HEK293 (cell line): ENCODE data around the gene EML4.
A peak's percentile ranks its signal among the peaks of the same experiment; 100 is the strongest.

Experiments used
- CTCF ChIA-PET: fragments of 350-600 bp; formaldehyde crosslinking; extraction: SDS; loops from one replicate; lab custom pipeline; 2021; ENCODE audit warnings: antibody characterized with exemption; lab: Yijun Ruan, JAX
- POLR2A ChIA-PET: fragments of 300-600 bp; formaldehyde crosslinking; extraction: SDS; loops from one replicate; lab custom pipeline; 2020; ENCODE audit warnings: antibody characterized with exemption, inconsistent platforms; lab: Yijun Ruan, JAX
- H3K27ac ChIP-seq: fragments of 200-500 bp; sonication (Bioruptor generic); 2 replicates; pipeline ENCODE4 v1.5.1; 2014; ENCODE audit warnings: low read depth, low read length, control low read depth, inconsistent platforms; ENCODE audit errors: extremely low read depth
- H3K36me3 ChIP-seq, 2 experiments: fragments of 200-500 bp in 1 of 2; sonication (Bioruptor generic) in 1 of 2; 1 replicate in 1 of 2; 2 replicates in 1 of 2; pipeline ENCODE4 v1.5.1; 2014 to 2017; ENCODE audit warnings: inconsistent platforms in 2 of 2, low read length in 2 of 2; ENCODE audit not compliant: control insufficient read depth in 2 of 2, insufficient read depth in 1 of 2
- H3K4me1 ChIP-seq: fragments of 200-500 bp; sonication (Bioruptor generic); 2 replicates; pipeline ENCODE4 v1.5.1; 2014; ENCODE audit warnings: mild to moderate bottlenecking, low read length, inconsistent platforms; ENCODE audit not compliant: control insufficient read depth, insufficient read depth
- H3K4me3 ChIP-seq: 2 replicates; pipeline ENCODE4 v1.5.1; 2011; ENCODE audit warnings: low read depth, mild to moderate bottlenecking, control low read depth, low read length, moderate library complexity
- H3K9me3 ChIP-seq: fragments of 200-500 bp; sonication (Bioruptor generic); 2 replicates; pipeline ENCODE4 v1.5.1; 2014; ENCODE audit warnings: low read depth, low read length, inconsistent platforms; ENCODE audit not compliant: control insufficient read depth, insufficient read depth
- HOXC10 ChIP-seq: sonication (generic); formaldehyde crosslinking; IDR thresholded peaks from 2 replicates; pipeline ENCODE4 v1.8.1; 2023; ENCODE audit warnings: mild to moderate bottlenecking, missing genetic modification reagents
- KLF10 ChIP-seq: fragments of 450-650 bp; IDR thresholded peaks from 2 replicates; pipeline ENCODE4 v1.5.1; 2018; ENCODE audit warnings: missing biosample characterization, mild to moderate bottlenecking, missing genetic modification characterization
- KLF16 ChIP-seq: fragments of 450-650 bp; formaldehyde crosslinking; IDR thresholded peaks from 2 replicates; pipeline ENCODE4 v1.5.1; 2017; ENCODE audit warnings: missing biosample characterization, missing genetic modification characterization
- PRDM1 ChIP-seq: fragments of 450-650 bp; formaldehyde crosslinking; IDR thresholded peaks from 2 replicates; pipeline ENCODE4; 2016; ENCODE audit warnings: missing biosample characterization, missing genetic modification characterization
- SP7 ChIP-seq: fragments of 450-650 bp; formaldehyde crosslinking; IDR thresholded peaks from 2 replicates; pipeline ENCODE4 v1.5.1; 2016; ENCODE audit warnings: missing biosample characterization, missing genetic modification characterization
- WT1 ChIP-seq: fragments of 450-650 bp; formaldehyde crosslinking; IDR thresholded peaks from 2 replicates; pipeline ENCODE4 v1.5.1; 2016; ENCODE audit warnings: missing biosample characterization, missing genetic modification characterization
- ZFP3 ChIP-seq: fragments of 450-650 bp; formaldehyde crosslinking; IDR thresholded peaks from 2 replicates; pipeline ENCODE4 v1.5.1; 2016; ENCODE audit warnings: low read depth, missing biosample characterization, missing genetic modification characterization
- ZNF132 ChIP-seq: fragments of 450-650 bp; formaldehyde crosslinking; IDR thresholded peaks from 2 replicates; pipeline ENCODE4 v1.5.1; 2017; ENCODE audit warnings: missing biosample characterization, missing genetic modification characterization, borderline replicate concordance
- ZNF174 ChIP-seq: fragments of 450-650 bp; formaldehyde crosslinking; IDR thresholded peaks from 2 replicates; pipeline ENCODE4 v1.5.0; 2017; ENCODE audit warnings: missing biosample characterization, mild to moderate bottlenecking, missing genetic modification characterization
- ZNF2 ChIP-seq: fragments of 450-650 bp; formaldehyde crosslinking; IDR thresholded peaks from 2 replicates; pipeline ENCODE4 v1.5.1; 2016; ENCODE audit warnings: missing biosample characterization, missing genetic modification characterization
- ZNF223 ChIP-seq: fragments of 450-650 bp; formaldehyde crosslinking; IDR thresholded peaks from 2 replicates; pipeline ENCODE4 v1.5.1; 2016; ENCODE audit warnings: missing biosample characterization, missing genetic modification characterization
- ZNF274 ChIP-seq, 2 experiments: fragments of 200-500 bp in 1 of 2; fragments of 450-650 bp in 1 of 2; sonication (Bioruptor generic) in 1 of 2; formaldehyde crosslinking in 1 of 2; IDR thresholded peaks; 2 replicates each; pipeline versions ENCODE4 v1.5.1 to v1.6.1; 2014 to 2016; ENCODE audit warnings: borderline replicate concordance in 1 of 2, inconsistent platforms in 1 of 2, low read length in 1 of 2, missing biosample characterization in 1 of 2, missing genetic modification characterization in 1 of 2
- ZNF530 ChIP-seq: fragments of 450-650 bp; formaldehyde crosslinking; IDR thresholded peaks from 2 replicates; pipeline ENCODE4 v1.5.1; 2016; ENCODE audit warnings: low read depth, missing biosample characterization, missing genetic modification characterization
- ZNF544 ChIP-seq: fragments of 450-650 bp; formaldehyde crosslinking; IDR thresholded peaks from 2 replicates; pipeline ENCODE4 v1.5.0; 2017; ENCODE audit warnings: missing biosample characterization, missing genetic modification characterization
- ZNF561 ChIP-seq: fragments of 450-650 bp; IDR thresholded peaks from 2 replicates; pipeline ENCODE4 v1.5.1; 2018; ENCODE audit warnings: missing biosample characterization, missing genetic modification characterization, borderline replicate concordance
- ZNF624 ChIP-seq: fragments of 450-650 bp; formaldehyde crosslinking; IDR thresholded peaks from 2 replicates; pipeline ENCODE4 v1.5.1; 2017; ENCODE audit warnings: missing biosample characterization, missing genetic modification characterization
- ZNF707 ChIP-seq: fragments of 450-650 bp; formaldehyde crosslinking; IDR thresholded peaks from 2 replicates; pipeline ENCODE4 v1.5.1; 2016; ENCODE audit warnings: missing biosample characterization, missing genetic modification characterization
- ZNF747 ChIP-seq: fragments of 450-650 bp; formaldehyde crosslinking; IDR thresholded peaks from 2 replicates; pipeline ENCODE4 v1.5.1; 2016; ENCODE audit warnings: missing biosample characterization, missing genetic modification characterization
- ZNF843 ChIP-seq: fragments of 450-650 bp; formaldehyde crosslinking; IDR thresholded peaks from 2 replicates; pipeline ENCODE4 v1.5.1; 2016; ENCODE audit warnings: missing biosample characterization, missing genetic modification characterization
- ZSCAN4 ChIP-seq: fragments of 450-650 bp; formaldehyde crosslinking; IDR thresholded peaks from 2 replicates; pipeline ENCODE4 v1.5.1; 2017; ENCODE audit warnings: missing biosample characterization, missing genetic modification characterization
- TF ChIP-seq, protein P1 (sequence below): fragments of 450-650 bp; formaldehyde crosslinking; IDR thresholded peaks from 2 replicates; pipeline ENCODE4 v1.5.1; 2016; ENCODE audit warnings: missing biosample characterization, missing genetic modification characterization
- TF ChIP-seq, protein P2 (sequence below): fragments of 450-650 bp; formaldehyde crosslinking; conservative IDR thresholded peaks from 2 replicates; pipeline ENCODE4 v1.5.1; 2016; ENCODE audit warnings: low read depth, missing biosample characterization, missing genetic modification characterization

Gene EML4

GRCh38 chr2:42310007-42310515 lies 140.9 kb downstream of the EML4 start:
- Histone ChIP-seq H3K36me3 (peaks cover 8 to 11% of the 10 kb centered on the region in 2 experiments), H3K4me3 (no peak overlapping the region), H3K27ac (no peak overlapping the region), H3K9me3 (no peaks in the 10 kb centered on the region), H3K4me1 (no peaks in the 10 kb centered on the region)
- CTCF ChIA-PET, result no interaction called here
- POLR2A ChIA-PET, result no interaction called here
- TF ChIP-seq PRDM1 (tag by site-specific recombination), result peak; percentile 98
- TF ChIP-seq ZNF530 (tag by site-specific recombination), result no peak

DNA sequence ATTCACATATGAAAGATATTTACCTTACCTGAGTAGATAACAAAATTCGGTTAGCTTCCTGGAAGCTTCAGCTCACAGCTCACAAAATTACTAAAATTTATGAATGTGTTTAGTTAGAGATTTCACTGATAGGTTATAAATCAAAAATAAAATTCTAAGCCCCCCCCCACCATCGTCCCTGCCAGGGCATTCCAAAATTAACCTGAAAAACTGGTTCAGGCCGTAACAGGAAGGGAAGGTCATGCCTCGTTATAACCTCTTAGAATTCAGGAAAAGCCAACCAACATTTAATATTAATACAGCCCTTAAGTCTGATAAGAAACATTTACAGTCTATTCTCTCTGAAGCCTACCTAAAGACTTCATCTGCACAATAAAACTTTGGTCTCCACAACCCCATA lies 143.0 kb downstream of the EML4 start:
- Histone ChIP-seq H3K4me3 (no peak overlapping the region), H3K4me1 (no peaks in the 10 kb centered on the region), H3K9me3 (no peaks in the 10 kb centered on the region), H3K36me3 (peaks cover 4 to 18% of the 10 kb centered on the region in 2 experiments; a peak in 2 of 3 replicates), H3K27ac (no peak overlapping the region)
- ChIA-PET CTCF (no interaction called here), POLR2A (no interaction called here)
- TF ChIP-seq ZNF624 (tag by site-specific recombination), result no peak

DNA sequence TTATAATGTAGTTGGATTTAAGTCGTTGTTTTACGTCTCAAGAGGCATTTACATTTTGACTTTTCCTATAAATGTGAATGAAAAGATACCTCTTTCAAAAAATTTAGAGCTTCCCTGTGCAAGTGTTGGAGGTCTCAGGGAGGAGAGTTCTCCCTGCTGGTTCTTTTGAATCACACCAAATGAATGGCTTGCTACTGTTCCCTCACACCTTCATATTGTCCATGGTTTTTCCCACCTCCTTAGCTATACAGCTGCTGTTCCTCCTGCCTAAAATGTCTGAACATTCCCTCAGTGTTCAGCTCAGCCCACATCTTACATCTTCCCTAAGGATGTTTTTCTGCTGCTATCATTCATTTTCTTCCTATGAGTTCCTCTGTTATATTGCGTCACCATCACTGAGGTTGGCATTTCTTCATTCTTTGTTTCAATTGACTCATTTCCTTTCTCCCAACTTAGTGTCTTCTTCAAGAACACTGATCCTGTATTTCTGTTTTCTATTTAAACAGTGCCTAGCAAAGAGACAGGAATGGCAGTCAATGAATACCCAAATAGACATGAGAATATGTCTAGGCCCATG lies 145.8 kb downstream of the EML4 start:
- Histone ChIP-seq H3K27ac (no peak overlapping the region), H3K9me3 (no peaks in the 10 kb centered on the region), H3K4me3 (no peak overlapping the region), H3K4me1 (no peaks in the 10 kb centered on the region), H3K36me3 (peaks cover 0 to 32% of the 10 kb centered on the region in 2 experiments)
- TF ChIP-seq ZNF707, result no peak
- no peak for TF ChIP-seq ZNF223 (tag by site-specific recombination)
- TF ChIP-seq ZNF561 (tag by site-specific recombination), result no peak
- TF ChIP-seq KLF16, result no peak
- TF ChIP-seq ZNF843 (tag by site-specific recombination), result no peak
- TF ChIP-seq ZNF2 (tag by site-specific recombination), result no peak
- TF ChIP-seq, protein P1, sequence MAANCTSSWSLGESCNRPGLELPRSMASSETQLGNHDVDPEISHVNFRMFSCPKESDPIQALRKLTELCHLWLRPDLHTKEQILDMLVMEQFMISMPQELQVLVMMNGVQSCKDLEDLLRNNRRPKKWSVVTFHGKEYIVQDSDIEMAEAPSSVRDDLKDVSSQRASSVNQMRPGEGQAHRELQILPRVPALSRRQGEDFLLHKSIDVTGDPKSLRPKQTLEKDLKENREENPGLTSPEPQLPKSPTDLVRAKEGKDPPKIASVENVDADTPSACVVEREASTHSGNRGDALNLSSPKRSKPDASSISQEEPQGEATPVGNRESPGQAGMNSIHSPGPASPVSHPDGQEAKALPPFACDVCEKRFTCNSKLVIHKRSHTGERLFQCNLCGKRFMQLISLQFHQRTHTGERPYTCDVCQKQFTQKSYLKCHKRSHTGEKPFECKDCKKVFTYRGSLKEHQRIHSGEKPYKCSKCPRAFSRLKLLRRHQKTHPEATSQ (tag by site-specific recombination), result no peak
- TF ChIP-seq ZNF544, result no peak
- ChIA-PET POLR2A (no interaction called here), CTCF (interaction anchor here (1.0 kb wide), 1 partner anchor 14 kb away, joined by 4 read pairs; no protein-coding TSS in a partner anchor)

DNA sequence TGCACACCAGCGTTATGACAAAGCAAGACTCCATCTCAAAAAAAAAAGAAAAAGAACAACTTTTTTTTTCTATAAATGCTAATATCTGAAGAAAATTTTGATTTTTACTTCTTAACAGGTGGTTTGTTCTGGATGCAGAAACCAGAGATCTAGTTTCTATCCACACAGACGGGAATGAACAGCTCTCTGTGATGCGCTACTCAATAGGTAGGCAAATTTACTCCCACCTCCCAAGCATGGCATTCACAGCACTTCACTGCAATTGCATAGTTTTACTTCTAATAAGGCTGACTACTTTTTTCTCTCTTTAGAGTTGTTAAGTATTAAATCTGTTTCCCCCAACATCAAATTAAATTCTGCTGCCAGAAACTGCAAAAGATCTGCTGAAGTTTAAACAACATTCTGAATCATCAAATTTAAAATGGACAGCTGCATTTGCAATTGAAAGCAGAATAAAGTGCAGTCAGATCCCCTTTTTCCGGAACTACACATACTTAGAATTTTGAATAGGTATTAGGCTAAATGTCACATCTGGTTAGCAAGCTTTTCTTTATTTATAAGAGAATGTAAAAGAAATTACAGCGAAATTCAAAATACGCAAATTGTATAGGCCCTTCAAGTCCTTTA lies 146.8 kb downstream of the EML4 start:
- Histone ChIP-seq H3K27ac (no peak overlapping the region), H3K36me3 (peaks cover 0 to 41% of the 10 kb centered on the region in 2 experiments), H3K4me3 (no peak overlapping the region), H3K9me3 (no peaks in the 10 kb centered on the region), H3K4me1 (no peaks in the 10 kb centered on the region)
- POLR2A ChIA-PET, result no interaction called here
- CTCF ChIA-PET, result no interaction called here
- TF ChIP-seq, protein P2, sequence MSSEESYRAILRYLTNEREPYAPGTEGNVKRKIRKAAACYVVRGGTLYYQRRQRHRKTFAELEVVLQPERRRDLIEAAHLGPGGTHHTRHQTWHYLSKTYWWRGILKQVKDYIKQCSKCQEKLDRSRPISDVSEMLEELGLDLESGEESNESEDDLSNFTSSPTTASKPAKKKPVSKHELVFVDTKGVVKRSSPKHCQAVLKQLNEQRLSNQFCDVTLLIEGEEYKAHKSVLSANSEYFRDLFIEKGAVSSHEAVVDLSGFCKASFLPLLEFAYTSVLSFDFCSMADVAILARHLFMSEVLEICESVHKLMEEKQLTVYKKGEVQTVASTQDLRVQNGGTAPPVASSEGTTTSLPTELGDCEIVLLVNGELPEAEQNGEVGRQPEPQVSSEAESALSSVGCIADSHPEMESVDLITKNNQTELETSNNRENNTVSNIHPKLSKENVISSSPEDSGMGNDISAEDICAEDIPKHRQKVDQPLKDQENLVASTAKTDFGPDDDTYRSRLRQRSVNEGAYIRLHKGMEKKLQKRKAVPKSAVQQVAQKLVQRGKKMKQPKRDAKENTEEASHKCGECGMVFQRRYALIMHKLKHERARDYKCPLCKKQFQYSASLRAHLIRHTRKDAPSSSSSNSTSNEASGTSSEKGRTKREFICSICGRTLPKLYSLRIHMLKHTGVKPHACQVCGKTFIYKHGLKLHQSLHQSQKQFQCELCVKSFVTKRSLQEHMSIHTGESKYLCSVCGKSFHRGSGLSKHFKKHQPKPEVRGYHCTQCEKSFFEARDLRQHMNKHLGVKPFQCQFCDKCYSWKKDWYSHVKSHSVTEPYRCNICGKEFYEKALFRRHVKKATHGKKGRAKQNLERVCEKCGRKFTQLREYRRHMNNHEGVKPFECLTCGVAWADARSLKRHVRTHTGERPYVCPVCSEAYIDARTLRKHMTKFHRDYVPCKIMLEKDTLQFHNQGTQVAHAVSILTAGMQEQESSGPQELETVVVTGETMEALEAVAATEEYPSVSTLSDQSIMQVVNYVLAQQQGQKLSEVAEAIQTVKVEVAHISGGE (tag by site-specific recombination), result no peak
- no peak for TF ChIP-seq ZSCAN4 (tag by site-specific recombination)
- no peak for TF ChIP-seq ZNF561 (tag by site-specific recombination)
- no peak for TF ChIP-seq SP7
- TF ChIP-seq ZNF174 (tag by site-specific recombination), result no peak
- no peak for TF ChIP-seq ZNF274 (IDR thresholded peaks at IDR 0.05; ENCODE audit: low read length)
- no peak for TF ChIP-seq ZNF274 (tag by site-specific recombination; IDR thresholded peaks at IDR 0.05; ENCODE audit: borderline replicate concordance)
- TF ChIP-seq KLF10 (tag by site-specific recombination), result no peak
- TF ChIP-seq HOXC10, result no peak
- TF ChIP-seq ZFP3 (tag by site-specific recombination), result no peak
- no peak for TF ChIP-seq ZNF132 (tag by site-specific recombination)
- no peak for TF ChIP-seq WT1 (tag by site-specific recombination)
- no peak for TF ChIP-seq ZNF747 (tag by site-specific recombination)
